Peyer's patch (tissue), 4 donors: ENCODE results near the gene SLX4IP. TPM values are rescaled to one million over a fixed set of nuclear protein-coding genes. Genes with fewer than 3 reads are reported as not detected.

Experiments
- DNase-seq, 3 donors: peaks; one replicate each; pipeline ENCODE4 v3.0.0-alpha.2; 2017 to 2019
- H3K27ac ChIP-seq, 4 donors: fragments of 200-600 bp; sonication (generic); one replicate each; pipeline ENCODE4 v1.5.1; 2016 to 2019
- H3K27me3 ChIP-seq, 2 donors: fragments of 200-600 bp; sonication (generic); one replicate each; pipeline ENCODE4 v1.5.1; 2019
- H3K36me3 ChIP-seq, 3 donors: fragments of 200-600 bp; sonication (generic); one replicate each; pipeline ENCODE4 v1.5.1; 2016 to 2019
- H3K4me1 ChIP-seq, 4 donors: fragments of 200-600 bp; sonication (generic); one replicate each; pipeline ENCODE4 v1.5.1; 2016 to 2019
- H3K4me3 ChIP-seq, 4 donors: fragments of 200-600 bp; sonication (generic); 1 replicate in 3 of 4; 2 replicates in 1 of 4; pipeline ENCODE4 v1.5.1; 2016 to 2019; ENCODE audit warnings: mild to moderate bottlenecking in 1 of 4
- H3K9me3 ChIP-seq, 4 donors: fragments of 200-600 bp; sonication (generic); one replicate each; pipeline ENCODE4 v1.5.1; 2016 to 2019; ENCODE audit warnings: mild to moderate bottlenecking in 1 of 4
- CTCF ChIP-seq, 6 experiments: fragments of 450-650 bp in 4 of 6; fragments of 200-600 bp in 2 of 6; sonication (generic) in 1 of 6; IDR thresholded peaks; one replicate each; pipeline ENCODE4 v1.5.1; 2017 to 2019; ENCODE audit warnings: antibody characterized with exemption in 6 of 6, mild to moderate bottlenecking in 3 of 6, moderate library complexity in 1 of 6
- POLR2A ChIP-seq, 2 donors: fragments of 450-650 bp; IDR thresholded peaks; one replicate each; pipeline ENCODE4 v1.5.1; 2017; ENCODE audit warnings: antibody characterized with exemption in 2 of 2, mild to moderate bottlenecking in 2 of 2, moderate library complexity in 2 of 2
- total RNA-seq, 4 donors: library from RNA; depleted of rRNA; stranded (reverse); fragments of >200 nt; gene quantifications; one replicate each; pipeline ENCODE4 v1.1.0, GENCODE V29; 2016

SLX4IP gene
- total RNA-seq, 4 donors from 2014 or later = 6.1 to 9.0 (median 7.9) TPM

- DNase-seq = no peak
- TF ChIP-seq POLR2A (IDR thresholded peaks at IDR 0.05) (no peak), CTCF (IDR thresholded peaks at IDR 0.05) (no peak)
- Histone ChIP-seq H3K36me3 (no peaks in the 10 kb centered on the region), H3K4me3 (no peak overlapping the region), H3K9me3 (peaks cover 0 to 2% (median 0%) of the 10 kb centered on the region in 4 donors), H3K27ac (no peak overlapping the region), H3K27me3 (no peaks in the 10 kb centered on the region), H3K4me1 (peaks cover 0 to 9% (median 0%) of the 10 kb centered on the region in 4 donors)
Observed at GRCh38 chr20:10465135-10465534, 30.0 kb downstream of the SLX4IP start.

GRCh38 chr20:10466325-10466724 is 31.2 kb downstream of the SLX4IP start:
- H3K9me3 ChIP-seq = peaks cover 0 to 2% (median 0%) of the 10 kb centered on the region in 4 donors
- TF ChIP-seq POLR2A (IDR thresholded peaks at IDR 0.05) (no peak), CTCF (IDR thresholded peaks at IDR 0.05) (no peak)
- H3K4me1 ChIP-seq = peaks cover 0 to 9% (median 0%) of the 10 kb centered on the region in 4 donors
- no peaks in the 10 kb centered on the region for H3K27me3 ChIP-seq
- H3K4me3 ChIP-seq = no peak overlapping the region
- no peak for DNase-seq
- H3K27ac ChIP-seq = no peak overlapping the region
- H3K36me3 ChIP-seq = no peaks in the 10 kb centered on the region

- Histone ChIP-seq H3K9me3 (peaks cover 0 to 2% (median 0%) of the 10 kb centered on the region in 4 donors), H3K4me1 (peaks cover 0 to 9% (median 0%) of the 10 kb centered on the region in 4 donors), H3K4me3 (no peak overlapping the region), H3K36me3 (no peaks in the 10 kb centered on the region), H3K27me3 (no peaks in the 10 kb centered on the region), H3K27ac (no peak overlapping the region)
- TF ChIP-seq POLR2A (IDR thresholded peaks at IDR 0.05) (no peak), CTCF (IDR thresholded peaks at IDR 0.05) (no peak)
- no peak for DNase-seq
Observed at GRCh38 chr20:10466855-10467254, 31.8 kb downstream of the SLX4IP start.

GRCh38 chr20:10467681-10468339 is 32.7 kb downstream of the SLX4IP start:
- peaks cover 0 to 9% (median 0%) of the 10 kb centered on the region in 4 donors for H3K4me1 ChIP-seq
- peaks cover 0 to 2% (median 0%) of the 10 kb centered on the region in 4 donors for H3K9me3 ChIP-seq
- H3K36me3 ChIP-seq = no peaks in the 10 kb centered on the region
- no peak overlapping the region for H3K4me3 ChIP-seq
- no peak for DNase-seq
- no peak for TF ChIP-seq POLR2A (IDR thresholded peaks at IDR 0.05)
- H3K27ac ChIP-seq = no peak overlapping the region
- H3K27me3 ChIP-seq = no peaks in the 10 kb centered on the region

GRCh38 chr20:10468340-10468845 is 33.3 kb downstream of the SLX4IP start:
- H3K27me3 ChIP-seq = no peaks in the 10 kb centered on the region
- H3K9me3 ChIP-seq = peaks cover 0 to 2% (median 0%) of the 10 kb centered on the region in 4 donors
- H3K4me3 ChIP-seq = no peak overlapping the region
- peaks cover 0 to 9% (median 0%) of the 10 kb centered on the region in 4 donors for H3K4me1 ChIP-seq
- DNase-seq = no peak
- H3K36me3 ChIP-seq = no peaks in the 10 kb centered on the region
- no peak overlapping the region for H3K27ac ChIP-seq
- TF ChIP-seq POLR2A (IDR thresholded peaks at IDR 0.05) (no peak), CTCF (IDR thresholded peaks at IDR 0.05) (no peak)

GRCh38 chr20:10469056-10469455 is 34.0 kb downstream of the SLX4IP start:
- Histone ChIP-seq H3K4me3 (no peak overlapping the region), H3K36me3 (no peaks in the 10 kb centered on the region), H3K27ac (no peak overlapping the region), H3K27me3 (no peaks in the 10 kb centered on the region), H3K4me1 (peaks cover 0 to 9% (median 0%) of the 10 kb centered on the region in 4 donors), H3K9me3 (no peaks in the 10 kb centered on the region)
- TF ChIP-seq CTCF (IDR thresholded peaks at IDR 0.05) = no peak
- no peak for TF ChIP-seq POLR2A (IDR thresholded peaks at IDR 0.05)
- no peak for DNase-seq
